22Rv1 (cell line): Measurements from ENCODE around the gene PRIMA1.

Experiments used
- H3K27ac ChIP-seq: fragments of 450-650 bp; 2 replicates; pipeline ENCODE4 v1.5.1; 2017
- CTCF ChIP-seq: fragments of 450-650 bp; IDR thresholded peaks from 2 replicates; pipeline ENCODE4 v1.5.1; 2017; ENCODE audit warnings: mild to moderate bottlenecking
- ZFX ChIP-seq: fragments of 450-650 bp; IDR thresholded peaks from 2 replicates; pipeline ENCODE4 v1.6.1; 2017; ENCODE audit warnings: antibody characterized with exemption, borderline replicate concordance

The PRIMA1 gene

DNA sequence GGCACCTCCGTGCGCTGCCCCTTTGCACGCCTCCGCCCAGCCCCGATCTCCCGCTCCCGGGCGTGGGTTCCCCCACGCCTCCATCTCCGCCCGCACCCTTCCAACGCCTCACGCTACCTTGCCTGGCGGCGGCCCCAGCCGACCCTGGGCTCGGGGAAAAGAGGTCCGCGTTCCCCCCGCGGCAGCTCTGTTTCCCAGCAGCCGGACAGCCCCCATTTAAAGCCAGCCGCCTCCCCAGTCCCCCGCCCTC, at the start of gene PRIMA1:
PRIMA1 (minus strand) TSS at position 193 of the 250 bp plus-strand sequence. CDS start 767 bp downstream, outside the sequence.
- no peak within 1 kb of the TSS for H3K27ac ChIP-seq
- TF ChIP-seq ZFX = no peak
- no peak for TF ChIP-seq CTCF

- no peak for TF ChIP-seq ZFX
- no peak for TF ChIP-seq CTCF
Measured at GRCh38 chr14:93834699-93835371, 46.5 kb upstream of the PRIMA1 start.

DNA sequence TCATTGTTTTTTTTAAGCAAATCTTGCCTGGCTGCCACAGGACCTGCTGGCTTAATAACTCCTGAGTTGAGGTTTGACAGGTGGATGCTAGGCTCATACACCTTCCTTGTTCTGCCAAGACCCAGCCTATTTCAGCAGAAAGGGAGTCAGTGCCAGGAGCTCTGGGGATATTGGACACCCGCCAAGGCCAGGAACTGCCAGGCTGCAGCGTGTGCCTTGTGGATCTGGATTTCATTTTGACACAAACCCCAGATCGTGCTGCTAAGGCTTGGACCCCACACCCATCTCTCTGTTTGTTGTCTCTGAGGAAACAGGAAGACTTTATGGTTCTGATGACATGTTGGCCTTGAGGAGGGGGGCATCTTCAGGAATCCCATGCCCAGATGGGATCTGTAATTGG, 44.4 kb upstream of the PRIMA1 start:
- no peak overlapping the region for H3K27ac ChIP-seq
- TF ChIP-seq CTCF (no peak), ZFX (no peak)

More at GRCh38 chr14:93834699-93835371, 46.5 kb upstream of the PRIMA1 start:
- no peak overlapping the region for H3K27ac ChIP-seq

- TF ChIP-seq CTCF = no peak
- TF ChIP-seq ZFX = no peak
- H3K27ac ChIP-seq = no peak overlapping the region
Measured at GRCh38 chr14:93832081-93832480, 43.8 kb upstream of the PRIMA1 start.

DNA sequence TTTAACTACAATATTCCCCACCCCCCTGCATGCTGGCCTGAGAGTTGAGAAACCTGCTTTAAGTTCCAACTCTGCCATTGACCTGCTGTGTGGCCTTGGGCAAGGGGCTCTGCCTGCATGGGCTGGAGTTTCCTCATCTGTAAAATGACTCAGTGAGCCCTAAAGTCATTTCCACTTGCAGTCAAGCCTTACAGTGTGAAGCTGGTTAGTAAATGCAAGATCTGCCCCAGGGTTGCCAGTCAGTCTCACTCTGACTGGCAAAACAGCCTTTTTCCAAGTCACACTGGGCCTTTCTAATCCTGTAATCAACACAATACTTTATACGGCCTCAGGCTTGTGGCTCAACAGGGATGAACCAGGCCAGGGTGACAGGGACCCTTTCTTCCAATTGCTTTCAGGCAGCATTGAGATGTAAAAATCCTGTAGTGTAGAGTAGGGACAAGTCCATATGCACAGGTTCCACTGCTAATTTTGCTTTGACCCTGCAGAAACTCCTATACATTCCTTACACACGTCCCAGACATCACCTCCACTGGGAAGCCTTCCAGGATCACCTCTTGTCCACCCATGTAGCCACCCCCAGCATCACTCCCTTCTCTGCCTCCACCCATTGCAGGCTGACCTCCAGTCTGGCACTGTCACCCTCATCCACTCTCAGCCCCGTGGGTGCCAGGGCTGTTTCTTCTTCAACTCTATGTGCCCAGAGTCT, 42.6 kb upstream of the PRIMA1 start:
- H3K27ac ChIP-seq = no peak overlapping the region
- TF ChIP-seq CTCF (no peak), ZFX (no peak)

GRCh38 chr14:93829839-93830481, 41.7 kb upstream of the PRIMA1 start:
- no peak for TF ChIP-seq CTCF
- TF ChIP-seq ZFX = no peak
- no peak overlapping the region for H3K27ac ChIP-seq

- H3K27ac ChIP-seq = no peak overlapping the region
- TF ChIP-seq CTCF = no peak
- no peak for TF ChIP-seq ZFX
Measured at GRCh38 chr14:93825235-93825553, 36.9 kb upstream of the PRIMA1 start.
